Natural killer cell (primary cell): ENCODE measurements around the gene TCF7. TPM values are rescaled to one million over a fixed set of nuclear protein-coding genes. Genes with fewer than 3 reads are reported as not detected.

Experiments
- ATAC-seq, 3 donors: fragments of 150-1000 bp in 2 of 3; fragments of 200-7000 bp in 1 of 3; cut with Tn5 transposase; 1 replicate in 1 of 3; 2 replicates in 2 of 3; pipeline ENCODE4 v1.10.0; 2021; ENCODE audit warnings: mild to moderate bottlenecking in 2 of 3, moderate library complexity in 2 of 3
- DNase-seq, 2 donors: peaks; one replicate each; pipeline versions ENCODE4 v3.0.0 to v3.0.0-alpha.2; 2013 to 2021; ENCODE audit warnings: mixed read lengths in 1 of 2
- H3K27ac ChIP-seq: one replicate; pipeline ENCODE4 v1.5.1; 2013; ENCODE audit warnings: mild to moderate bottlenecking, low read length
- H3K27me3 ChIP-seq: one replicate; pipeline ENCODE4 v1.6.1; 2013; ENCODE audit warnings: low read length; ENCODE audit not compliant: control insufficient read depth, insufficient read depth
- H3K36me3 ChIP-seq: one replicate; pipeline ENCODE4 v1.6.1; 2013; ENCODE audit warnings: low read length; ENCODE audit not compliant: control insufficient read depth, insufficient read depth
- H3K4me1 ChIP-seq: one replicate; pipeline ENCODE4 v1.6.1; 2013; ENCODE audit warnings: low read length; ENCODE audit not compliant: control insufficient read depth, insufficient read depth
- H3K4me3 ChIP-seq: one replicate; pipeline ENCODE4 v1.5.1; 2013; ENCODE audit warnings: low read length
- H3K9me3 ChIP-seq: one replicate; pipeline ENCODE4 v1.6.1; 2013; ENCODE audit warnings: low read length; ENCODE audit not compliant: control insufficient read depth, insufficient read depth
- H3K27ac Mint-ChIP-seq, 2 donors: one replicate each; pipeline ENCODE4 v1.8.0; 2022; ENCODE audit warnings: mild to moderate bottlenecking in 2 of 2, mixed read lengths in 2 of 2, moderate library complexity in 1 of 2
- H3K27me3 Mint-ChIP-seq, 2 donors: one replicate each; pipeline ENCODE4 v1.8.0; 2022; ENCODE audit warnings: low read depth in 2 of 2, mixed read lengths in 2 of 2
- H3K36me3 Mint-ChIP-seq: one replicate; pipeline ENCODE4 v1.8.0; 2022; ENCODE audit warnings: mixed read lengths
- H3K4me1 Mint-ChIP-seq, 2 donors: one replicate each; pipeline ENCODE4 v1.8.0; 2022; ENCODE audit warnings: mixed read lengths in 2 of 2
- H3K4me3 Mint-ChIP-seq: one replicate; pipeline ENCODE4 v1.8.0; 2022; ENCODE audit warnings: mild to moderate bottlenecking, moderate library complexity, mixed read lengths
- H3K9me3 Mint-ChIP-seq, 2 donors: one replicate each; pipeline ENCODE4 v1.8.0; 2022; ENCODE audit warnings: mixed read lengths in 2 of 2
- CTCF ChIP-seq: fragments of 200-600 bp; IDR thresholded peaks from one replicate; pipeline ENCODE4 v1.8.0; 2022; ENCODE audit warnings: antibody characterized with exemption
- WGBS: methylation state at CpG from one replicate; pipeline ENCODE4 v1.1.7; 2013; ENCODE audit warnings: missing lambda C conversion rate; ENCODE audit not compliant: insufficient coverage; 5-methylcytosine and 5-hydroxymethylcytosine counted together
- intact Hi-C: fragments of 100-400 bp; cut with micrococcal nuclease; formaldehyde crosslinking; loops from one replicate; pipeline ENCODE4 v1.14.2; 2022
- total RNA-seq, 4 donors: library from RNA; stranded (reverse); fragments of 120-200 nt in 1 of 4; gene quantifications; one replicate each; pipeline versions ENCODE4 v1.2.3 to v1.2.4, GENCODE V29; 2013 to 2022

Gene TCF7
- total RNA-seq, 3 donors from 2014 or later (not counting 1 experiment from before 2014, with no cell fraction given), result 97.7 to 203 (median 158) TPM

- intact Hi-C loops, result loop anchor here (5.0 kb wide), 1 partner anchor 67 kb away; no protein-coding TSS in a partner anchor
- Mint-ChIP-seq H3K27ac (peak overlapping the region; percentile 69 to 86), H3K36me3 (no peaks in the 10 kb centered on the region), H3K9me3 (no peaks in the 10 kb centered on the region), H3K4me1 (peaks cover 30 to 46% of the 10 kb centered on the region in 2 donors), H3K27me3 (no peaks in the 10 kb centered on the region), H3K4me3 (peak overlapping the region; percentile 58)
- Histone ChIP-seq H3K4me3 (no peak overlapping the region), H3K36me3 (no peaks in the 10 kb centered on the region), H3K27me3 (no peaks in the 10 kb centered on the region), H3K27ac (peak overlapping the region; percentile 15), H3K9me3 (no peaks in the 10 kb centered on the region), H3K4me1 (peaks cover 86% of the 10 kb centered on the region)
- 75% methylated on average over 10 of the region's 11 CpGs for WGBS
- peak in 1 of 2 donors; percentile 71 for DNase-seq
- no peak for TF ChIP-seq CTCF
- no peak for ATAC-seq
Measured at GRCh38 chr5:134103998-134104654, 10.4 kb upstream of the TCF7 start.

GRCh38 chr5:134106991-134107701, 7.3 kb upstream of the TCF7 start:
- Mint-ChIP-seq H3K4me1 (peaks cover 11 to 31% of the 10 kb centered on the region in 2 donors), H3K27me3 (peaks cover 0 to 2% of the 10 kb centered on the region in 2 donors), H3K4me3 (peak overlapping the region; percentile 13), H3K9me3 (no peaks in the 10 kb centered on the region), H3K27ac (peak overlapping the region; percentile 31 to 67), H3K36me3 (no peaks in the 10 kb centered on the region)
- ATAC-seq (no peak), DNase-seq (no peak)
- Histone ChIP-seq H3K9me3 (no peaks in the 10 kb centered on the region), H3K27me3 (no peaks in the 10 kb centered on the region), H3K4me3 (no peak overlapping the region), H3K27ac (no peak overlapping the region), H3K4me1 (peaks cover 66% of the 10 kb centered on the region), H3K36me3 (no peaks in the 10 kb centered on the region)
- intact Hi-C loops, result no loop called here
- TF ChIP-seq CTCF, result no peak
- WGBS, result 65% methylated on average over 10 of the region's 10 CpGs

GRCh38 chr5:134107779-134108178, 6.7 kb upstream of the TCF7 start:
- peak overlapping the region in 1 of 2 donors; percentile 67 for H3K27ac Mint-ChIP-seq
- Histone ChIP-seq H3K4me3 (no peak overlapping the region), H3K4me1 (peaks cover 64% of the 10 kb centered on the region), H3K27ac (no peak overlapping the region), H3K27me3 (no peaks in the 10 kb centered on the region), H3K36me3 (no peaks in the 10 kb centered on the region), H3K9me3 (no peaks in the 10 kb centered on the region)
- DNase-seq (no peak), ATAC-seq (no peak)
- intact Hi-C loops, result no loop called here
- no peaks in the 10 kb centered on the region for H3K9me3 Mint-ChIP-seq
- 69% methylated on average over 3 of the region's 3 CpGs for WGBS
- no peak overlapping the region for H3K4me3 Mint-ChIP-seq
- no peaks in the 10 kb centered on the region for H3K36me3 Mint-ChIP-seq
- H3K4me1 Mint-ChIP-seq, result peaks cover 11 to 34% of the 10 kb centered on the region in 2 donors
- peaks cover 0 to 4% of the 10 kb centered on the region in 2 donors for H3K27me3 Mint-ChIP-seq
- no peak for TF ChIP-seq CTCF
